ENCODE results near the gene FCGBP.
A peak's percentile ranks its signal among the peaks of the same experiment; 100 is the strongest.

FCGBP gene

DNA sequence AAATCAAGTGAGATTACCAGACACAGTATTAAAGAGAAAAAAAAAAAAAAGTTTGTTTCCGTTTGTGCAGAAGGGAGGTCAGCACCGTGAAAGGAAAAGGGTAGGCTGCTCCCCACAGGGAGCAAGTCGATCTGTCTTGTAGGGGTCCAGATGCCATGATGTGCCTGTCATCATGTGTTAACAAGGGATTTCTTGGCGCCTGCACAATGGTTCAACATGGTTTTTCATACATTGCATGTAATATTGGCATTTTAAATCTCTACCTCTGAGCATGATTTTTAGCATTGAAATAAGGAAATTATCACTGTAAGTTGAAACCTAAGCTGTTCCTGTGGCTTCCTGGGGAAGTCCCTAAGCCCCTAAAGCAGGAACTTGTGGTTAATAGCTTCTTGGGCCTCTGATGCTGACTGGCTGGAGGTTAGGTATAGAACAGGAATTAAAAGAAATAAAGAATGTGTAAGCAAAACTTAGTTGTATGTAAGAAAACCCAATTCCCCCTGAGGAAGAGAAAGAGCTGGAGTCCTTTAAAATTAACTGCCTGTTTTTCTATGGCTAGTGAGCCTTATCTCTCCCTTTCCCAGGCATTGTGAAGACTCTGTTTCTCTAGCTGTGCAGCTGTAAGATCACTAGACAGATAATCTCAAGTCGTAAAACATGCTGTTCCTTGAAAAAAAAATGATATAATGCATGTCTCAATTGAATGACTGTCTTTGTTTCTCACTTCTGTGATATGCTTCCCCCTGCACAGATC lies 7.4 kb upstream of the FCGBP start:
- H3K27ac ChIP-seq = peak overlapping the region; percentile 28; the same call in 1 of the 2 replicates
- TF ChIP-seq ZFX (IDR thresholded peaks at IDR 0.05; ENCODE audit: borderline replicate concordance) = no peak

- TF ChIP-seq, protein P1, sequence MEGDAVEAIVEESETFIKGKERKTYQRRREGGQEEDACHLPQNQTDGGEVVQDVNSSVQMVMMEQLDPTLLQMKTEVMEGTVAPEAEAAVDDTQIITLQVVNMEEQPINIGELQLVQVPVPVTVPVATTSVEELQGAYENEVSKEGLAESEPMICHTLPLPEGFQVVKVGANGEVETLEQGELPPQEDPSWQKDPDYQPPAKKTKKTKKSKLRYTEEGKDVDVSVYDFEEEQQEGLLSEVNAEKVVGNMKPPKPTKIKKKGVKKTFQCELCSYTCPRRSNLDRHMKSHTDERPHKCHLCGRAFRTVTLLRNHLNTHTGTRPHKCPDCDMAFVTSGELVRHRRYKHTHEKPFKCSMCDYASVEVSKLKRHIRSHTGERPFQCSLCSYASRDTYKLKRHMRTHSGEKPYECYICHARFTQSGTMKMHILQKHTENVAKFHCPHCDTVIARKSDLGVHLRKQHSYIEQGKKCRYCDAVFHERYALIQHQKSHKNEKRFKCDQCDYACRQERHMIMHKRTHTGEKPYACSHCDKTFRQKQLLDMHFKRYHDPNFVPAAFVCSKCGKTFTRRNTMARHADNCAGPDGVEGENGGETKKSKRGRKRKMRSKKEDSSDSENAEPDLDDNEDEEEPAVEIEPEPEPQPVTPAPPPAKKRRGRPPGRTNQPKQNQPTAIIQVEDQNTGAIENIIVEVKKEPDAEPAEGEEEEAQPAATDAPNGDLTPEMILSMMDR (IDR thresholded peaks at IDR 0.05) = no peak
- no peak for TF ChIP-seq ZFX (IDR thresholded peaks at IDR 0.05; ENCODE audit: borderline replicate concordance)
- H3K27ac ChIP-seq = no peak overlapping the region
Observed at GRCh38 chr19:39941151-39941550, 6.7 kb upstream of the FCGBP start.

GRCh38 chr19:39940221-39940833 lies 5.9 kb upstream of the FCGBP start:
- no peak overlapping the region for H3K27ac ChIP-seq
- TF ChIP-seq, protein P1 (IDR thresholded peaks at IDR 0.05) = no peak
- no peak for TF ChIP-seq ZFX (IDR thresholded peaks at IDR 0.05; ENCODE audit: borderline replicate concordance)

GRCh38 chr19:39939556-39939955 lies 5.1 kb upstream of the FCGBP start:
- H3K27ac ChIP-seq = no peak overlapping the region
- TF ChIP-seq ZFX (IDR thresholded peaks at IDR 0.05; ENCODE audit: borderline replicate concordance) = no peak
- TF ChIP-seq, protein P1 (IDR thresholded peaks at IDR 0.05) = no peak

- TF ChIP-seq ZFX (IDR thresholded peaks at IDR 0.05; ENCODE audit: borderline replicate concordance) = no peak
- TF ChIP-seq, protein P1 (IDR thresholded peaks at IDR 0.05) = no peak
- no peak overlapping the region for H3K27ac ChIP-seq
Observed at GRCh38 chr19:39937787-39938186, 3.4 kb upstream of the FCGBP start.

DNA sequence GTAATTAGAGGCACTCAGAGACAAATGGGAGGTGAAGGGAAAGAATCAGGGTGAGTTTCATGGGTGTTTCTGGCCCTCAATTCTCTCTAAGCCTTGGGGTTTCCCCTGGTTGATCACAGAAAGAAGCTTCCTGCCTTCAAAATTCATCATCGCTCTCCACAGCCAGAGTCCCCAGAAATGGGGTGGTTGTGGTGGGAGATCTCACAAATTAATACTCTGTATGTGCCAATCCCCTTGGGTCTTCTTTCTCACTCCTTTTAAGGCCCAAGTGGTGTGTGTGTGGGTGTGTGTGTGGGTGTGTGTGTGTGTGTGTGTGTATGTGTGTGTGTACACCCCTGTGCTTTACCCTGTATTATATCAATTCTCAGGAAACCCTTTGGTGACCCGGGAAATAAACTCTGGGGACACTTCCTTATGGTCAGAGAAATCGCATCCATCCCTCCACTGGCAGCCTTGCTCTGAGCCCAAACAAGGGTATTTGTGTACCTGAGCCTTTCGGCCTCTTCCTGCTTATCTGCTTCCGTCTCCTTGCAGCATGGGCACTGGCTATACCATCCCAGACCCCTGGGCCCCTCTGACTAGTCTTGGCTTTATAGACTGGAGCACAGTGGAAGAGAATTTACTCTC lies 2.8 kb upstream of the FCGBP start:
- TF ChIP-seq, protein P1 (IDR thresholded peaks at IDR 0.05) = no peak
- no peak for TF ChIP-seq ZFX (IDR thresholded peaks at IDR 0.05; ENCODE audit: borderline replicate concordance)
- H3K27ac ChIP-seq = no peak overlapping the region

- no peak for TF ChIP-seq ZFX (IDR thresholded peaks at IDR 0.05; ENCODE audit: borderline replicate concordance)
- TF ChIP-seq, protein P1 (IDR thresholded peaks at IDR 0.05) = no peak
- no peak overlapping the region for H3K27ac ChIP-seq
Observed at GRCh38 chr19:39936622-39937021, 2.2 kb upstream of the FCGBP start.

Measured in 22Rv1 (cell line).